ENCODE results near the gene ISYNA1. TPM values are rescaled to one million over a fixed set of nuclear protein-coding genes. Genes with fewer than 3 reads are reported as not detected.

ISYNA1 gene
- total and polyA plus RNA-seq, 7 donors: 6.3 to 17.0 (median 9.8) TPM

DNA sequence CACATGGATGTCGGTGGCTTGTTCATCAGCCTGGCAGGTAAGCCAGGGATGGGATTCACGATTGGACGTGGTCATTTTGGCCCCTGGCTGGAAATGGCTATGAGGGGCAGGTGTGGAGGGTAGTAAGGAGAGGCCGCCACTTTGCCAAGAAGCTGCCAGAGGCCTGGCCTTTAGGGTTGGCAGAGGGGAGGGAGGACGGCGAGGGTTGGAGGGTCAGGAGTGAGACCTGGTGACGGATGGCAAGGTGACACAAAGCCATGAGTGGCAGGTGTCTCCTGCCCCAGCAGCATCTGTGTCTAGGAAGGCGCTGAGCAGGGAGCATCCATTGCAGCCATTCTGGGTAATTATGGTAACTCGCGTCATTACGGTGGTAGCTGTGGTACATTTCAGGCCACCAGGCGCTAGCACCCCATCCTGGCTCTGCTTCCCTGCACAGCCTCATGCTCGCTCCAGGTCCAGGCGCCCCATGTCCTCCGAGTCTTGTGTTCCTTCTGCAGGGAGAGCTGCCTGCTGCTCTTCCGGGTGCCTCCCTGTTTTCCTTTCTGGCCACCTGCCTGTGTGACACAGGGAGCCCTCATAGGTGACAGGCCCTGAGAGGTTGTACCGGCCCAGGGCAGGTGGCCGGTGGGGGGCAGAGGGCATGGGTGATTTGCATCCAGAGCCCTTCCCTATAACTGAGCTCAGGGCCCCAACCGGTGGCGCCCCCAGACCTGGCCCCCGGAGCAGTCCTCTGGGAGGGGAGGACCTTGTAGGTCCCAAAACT lies 14.5 kb downstream of the ISYNA1 start:
- no peak for ATAC-seq
- H3K9me3 ChIP-seq: no peaks in the 10 kb centered on the region
- peaks cover 57% of the 10 kb centered on the region for H3K4me1 ChIP-seq
- H3K36me3 ChIP-seq (ENCODE audit: insufficient read depth in 1 of 2, low read depth in 1 of 2): peaks cover 0 to 4% of the 10 kb centered on the region in 2 donors
- TF ChIP-seq, protein P1, sequence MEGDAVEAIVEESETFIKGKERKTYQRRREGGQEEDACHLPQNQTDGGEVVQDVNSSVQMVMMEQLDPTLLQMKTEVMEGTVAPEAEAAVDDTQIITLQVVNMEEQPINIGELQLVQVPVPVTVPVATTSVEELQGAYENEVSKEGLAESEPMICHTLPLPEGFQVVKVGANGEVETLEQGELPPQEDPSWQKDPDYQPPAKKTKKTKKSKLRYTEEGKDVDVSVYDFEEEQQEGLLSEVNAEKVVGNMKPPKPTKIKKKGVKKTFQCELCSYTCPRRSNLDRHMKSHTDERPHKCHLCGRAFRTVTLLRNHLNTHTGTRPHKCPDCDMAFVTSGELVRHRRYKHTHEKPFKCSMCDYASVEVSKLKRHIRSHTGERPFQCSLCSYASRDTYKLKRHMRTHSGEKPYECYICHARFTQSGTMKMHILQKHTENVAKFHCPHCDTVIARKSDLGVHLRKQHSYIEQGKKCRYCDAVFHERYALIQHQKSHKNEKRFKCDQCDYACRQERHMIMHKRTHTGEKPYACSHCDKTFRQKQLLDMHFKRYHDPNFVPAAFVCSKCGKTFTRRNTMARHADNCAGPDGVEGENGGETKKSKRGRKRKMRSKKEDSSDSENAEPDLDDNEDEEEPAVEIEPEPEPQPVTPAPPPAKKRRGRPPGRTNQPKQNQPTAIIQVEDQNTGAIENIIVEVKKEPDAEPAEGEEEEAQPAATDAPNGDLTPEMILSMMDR (IDR thresholded peaks at IDR 0.05): no peak
- WGBS, 3 donors: 61 to 78% (median 70%) methylated on average over 21 of the region's 21 CpGs
- no peak overlapping the region for H3K4me3 ChIP-seq
- intact Hi-C loops (cut with DNase I): no loop called here
- no peak overlapping the region for H3K27ac ChIP-seq
- no peak for DNase-seq
- no peaks in the 10 kb centered on the region for H3K27me3 ChIP-seq (ENCODE audit: insufficient read depth in 3 of 3, low read length in 2 of 3)

DNA sequence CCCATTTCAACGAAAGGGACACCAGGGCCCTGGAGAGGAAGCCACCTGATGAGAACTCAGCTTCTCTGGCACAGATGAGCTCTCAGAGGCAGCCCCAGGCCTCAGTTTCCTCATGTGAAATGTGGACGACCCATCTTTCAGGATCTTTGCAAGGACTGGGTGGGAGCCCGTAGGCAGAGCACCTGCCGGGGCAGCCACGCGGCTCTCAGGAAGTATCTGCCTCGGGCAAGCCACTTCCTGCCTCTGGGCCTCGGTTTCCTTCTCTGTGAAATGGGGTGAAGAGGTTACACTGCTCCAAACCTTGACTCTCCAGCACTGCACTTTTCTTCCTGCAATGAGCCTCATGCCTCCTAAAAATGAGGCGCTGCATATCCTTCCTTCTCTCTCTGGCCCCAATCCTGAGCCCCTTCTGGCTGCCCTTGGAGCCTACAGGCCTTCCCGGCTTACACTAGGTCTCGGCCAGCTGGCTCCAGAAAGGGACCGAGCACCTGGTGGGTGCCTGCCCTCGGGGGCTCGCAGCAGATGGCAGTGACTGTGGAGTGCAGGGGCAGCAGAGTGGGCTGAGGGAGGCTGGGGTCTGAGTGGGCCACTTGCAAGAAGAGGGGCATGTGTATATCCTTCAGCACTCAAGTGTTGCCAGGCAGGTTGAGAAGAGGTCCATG lies 15.3 kb downstream of the ISYNA1 start:
- DNase-seq (no peak), ATAC-seq (no peak)
- H3K27me3 ChIP-seq (ENCODE audit: insufficient read depth in 3 of 3, low read length in 2 of 3): no peaks in the 10 kb centered on the region
- no peaks in the 10 kb centered on the region for H3K9me3 ChIP-seq
- peaks cover 60% of the 10 kb centered on the region for H3K4me1 ChIP-seq
- H3K36me3 ChIP-seq (ENCODE audit: insufficient read depth in 1 of 2, low read depth in 1 of 2): no peaks in the 10 kb centered on the region
- TF ChIP-seq, protein P1 (IDR thresholded peaks at IDR 0.05): no peak
- intact Hi-C loops (cut with DNase I): no loop called here
- WGBS, 3 donors: 62 to 76% (median 70%) methylated on average over 14 of the region's 14 CpGs
- no peak overlapping the region for H3K27ac ChIP-seq
- H3K4me3 ChIP-seq: no peak overlapping the region

DNA sequence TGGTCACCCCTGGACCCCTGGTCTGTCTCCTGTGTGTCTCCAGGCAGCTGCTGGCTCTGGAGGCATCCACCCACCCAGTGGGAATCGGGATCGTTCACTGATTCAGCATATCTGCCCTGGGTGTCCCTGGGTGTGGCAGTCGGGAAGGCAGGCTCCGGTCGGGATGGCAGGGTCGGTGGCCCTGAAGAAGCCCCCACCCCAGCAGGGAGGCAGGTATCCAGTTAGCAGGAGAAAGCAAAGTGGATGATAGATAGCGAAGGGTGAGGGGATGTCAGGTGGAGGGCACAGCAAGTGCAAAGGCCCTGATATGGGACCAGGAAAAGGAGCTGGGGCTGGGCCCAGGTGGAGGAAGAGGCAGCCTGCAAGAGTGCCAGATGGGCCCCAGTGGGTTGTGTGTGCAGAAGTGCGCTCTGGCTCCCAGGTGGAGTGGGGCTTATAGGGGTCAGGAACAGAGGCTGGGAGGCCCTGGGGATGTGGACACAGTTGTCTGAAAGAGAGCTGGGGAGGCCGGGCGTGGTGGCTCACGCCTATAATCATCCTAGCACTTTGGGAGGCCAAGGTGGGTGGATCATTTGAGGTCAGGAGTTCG lies 16.5 kb downstream of the ISYNA1 start:
- Histone ChIP-seq H3K36me3 (ENCODE audit: insufficient read depth in 1 of 2, low read depth in 1 of 2) (no peaks in the 10 kb centered on the region), H3K9me3 (no peaks in the 10 kb centered on the region), H3K4me1 (peaks cover 57% of the 10 kb centered on the region), H3K4me3 (peak overlapping the region; percentile 84), H3K27ac (no peak overlapping the region), H3K27me3 (ENCODE audit: insufficient read depth in 3 of 3, low read length in 2 of 3) (peaks cover 0 to 5% (median 0%) of the 10 kb centered on the region in 3 donors)
- DNase-seq (no peak), ATAC-seq (no peak)
- TF ChIP-seq, protein P1 (IDR thresholded peaks at IDR 0.05): no peak
- WGBS, 3 donors: 78 to 83% (median 81%) methylated on average over 12 of the region's 12 CpGs
- intact Hi-C loops (cut with DNase I): no loop called here

DNA sequence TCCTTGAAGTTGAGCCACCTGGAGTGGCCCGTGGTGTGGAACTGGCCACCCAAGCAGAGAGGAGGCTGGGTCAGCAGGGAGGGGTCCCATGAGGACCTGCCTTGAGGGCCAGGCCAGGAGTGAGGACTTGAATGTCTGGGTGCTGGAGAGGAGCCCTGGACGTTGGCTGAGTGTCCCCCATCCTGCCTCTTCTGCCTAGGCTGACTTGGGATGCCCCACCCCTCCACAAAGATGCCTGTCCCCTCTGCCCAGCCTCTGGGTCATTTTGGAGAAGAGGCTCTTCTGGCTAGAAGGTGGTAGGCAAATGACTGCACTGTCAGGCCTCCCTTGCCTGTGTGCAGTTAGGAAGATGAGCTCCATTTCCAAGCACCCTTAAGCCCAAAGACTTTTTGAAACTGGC lies 17.0 kb downstream of the ISYNA1 start:
- no peak for ATAC-seq
- Histone ChIP-seq H3K4me1 (peaks cover 54% of the 10 kb centered on the region), H3K27me3 (ENCODE audit: insufficient read depth in 3 of 3, low read length in 2 of 3) (peaks cover 0 to 5% (median 0%) of the 10 kb centered on the region in 3 donors), H3K36me3 (ENCODE audit: insufficient read depth in 1 of 2, low read depth in 1 of 2) (no peaks in the 10 kb centered on the region), H3K4me3 (peak overlapping the region; percentile 84), H3K27ac (no peak overlapping the region), H3K9me3 (no peaks in the 10 kb centered on the region)
- no peak for DNase-seq
- WGBS, 3 donors: 29 to 34% (median 33%) methylated on average over 2 of the region's 2 CpGs
- TF ChIP-seq, protein P1 (IDR thresholded peaks at IDR 0.05): no peak
- intact Hi-C loops (cut with DNase I): no loop called here
